ENCODE measurements around the gene GORASP2.

GRCh38 chr2:170885130-170885791 is 43.8 kb upstream of the GORASP2 start:
- TF ChIP-seq CTCF (conservative IDR thresholded peaks at IDR 0.05; ENCODE audit: low read depth, low read length) (0 out of 2 replicates have a peak, but pooled peaks have one; percentile 22), EZH2phosphoT487 (IDR thresholded peaks at IDR 0.05; ENCODE audit: borderline replicate concordance, low read length) (no peak)

Measured in PC-3 (cell line).